OCI-LY3 (cell line): ENCODE results near the gene PHC2.

Source experiments
- H2AFZ ChIP-seq: fragments of 200-600, 300-600 bp; shearing (Covaris generic); 2 replicates; pipeline ENCODE4 v1.6.0; 2014; ENCODE audit warnings: antibody characterized with exemption, low read depth, low read length
- H3K27ac ChIP-seq: fragments of 200-600, 300-600 bp; sonication (generic); 2 replicates; pipeline ENCODE4 v1.5.1; 2014; ENCODE audit warnings: mild to moderate bottlenecking, low read length, moderate library complexity, mixed read lengths
- H3K27me3 ChIP-seq: fragments of 200-600, 300-600 bp; sonication (generic); 2 replicates; pipeline ENCODE4 v1.6.1; 2014; ENCODE audit warnings: low read depth, low read length, mixed read lengths
- H3K36me3 ChIP-seq: fragments of 200-600, 300-600 bp; sonication (generic); replicated peaks from 2 replicates; pipeline ENCODE3; 2014; ENCODE audit warnings: low read depth, low read length, mixed read lengths
- H3K4me1 ChIP-seq: fragments of 300-600, 200-600 bp; sonication (generic); 2 replicates; pipeline ENCODE4 v1.6.1; 2014; ENCODE audit warnings: low read length, mixed read lengths
- H3K4me2 ChIP-seq: fragments of 200-600, 300-600 bp; sonication (generic); 2 replicates; pipeline ENCODE4 v1.6.1; 2014; ENCODE audit warnings: low read length, mixed read lengths
- H3K4me3 ChIP-seq: fragments of 300-600, 200-600 bp; sonication (generic); 2 replicates; pipeline ENCODE4 v1.5.1; 2014; ENCODE audit warnings: antibody characterized with exemption, mild to moderate bottlenecking, low read length, moderate library complexity
- H3K79me2 ChIP-seq: fragments of 300-600, 200-600 bp; shearing (Covaris generic); 2 replicates; pipeline ENCODE4 v1.6.1; 2014; ENCODE audit warnings: mild to moderate bottlenecking, low read length, mixed read lengths
- H3K9ac ChIP-seq: fragments of 300-600, 200-600 bp; shearing (Covaris generic); 2 replicates; pipeline ENCODE4 v1.6.0; 2014; ENCODE audit warnings: mild to moderate bottlenecking, low read length, moderate library complexity
- H3K9me3 ChIP-seq: fragments of 200-600, 300-600 bp; shearing (Covaris generic); 2 replicates; pipeline ENCODE4 v1.6.1; 2014; ENCODE audit warnings: low read length, mixed read lengths; ENCODE audit not compliant: insufficient read depth
- H4K20me1 ChIP-seq: fragments of 200-600, 300-600 bp; sonication (generic); 2 replicates; pipeline ENCODE4 v1.6.1; 2016; ENCODE audit warnings: low read length, mixed read lengths; ENCODE audit not compliant: insufficient read depth
- EZH2phosphoT487 ChIP-seq: fragments of 200-600 bp; shearing (Covaris generic); IDR thresholded peaks from 2 replicates; pipeline ENCODE4 v1.6.1; 2018; ENCODE audit warnings: antibody characterized with exemption, mixed run types, low read depth
- TF ChIP-seq, protein P1 (sequence below): fragments of 200-600, 300-600 bp; sonication (generic); IDR thresholded peaks from 2 replicates; pipeline ENCODE4 v1.5.1; 2014; ENCODE audit warnings: antibody characterized with exemption, low read length, low read depth

PHC2 gene

GRCh38 chr1:33317354-33317753, 113.5 kb downstream of the PHC2 start:
- H3K4me1 ChIP-seq = no peaks in the 10 kb centered on the region
- H3K9me3 ChIP-seq = no peaks in the 10 kb centered on the region
- no peaks in the 10 kb centered on the region for H3K36me3 ChIP-seq
- H2AFZ ChIP-seq = no peak overlapping the region
- no peak overlapping the region for H3K4me3 ChIP-seq
- H4K20me1 ChIP-seq = no peaks in the 10 kb centered on the region
- no peaks in the 10 kb centered on the region for H3K79me2 ChIP-seq
- H3K9ac ChIP-seq = no peak overlapping the region
- H3K27me3 ChIP-seq = no peaks in the 10 kb centered on the region
- no peak overlapping the region for H3K4me2 ChIP-seq
- no peak for TF ChIP-seq EZH2phosphoT487
- TF ChIP-seq, protein P1, sequence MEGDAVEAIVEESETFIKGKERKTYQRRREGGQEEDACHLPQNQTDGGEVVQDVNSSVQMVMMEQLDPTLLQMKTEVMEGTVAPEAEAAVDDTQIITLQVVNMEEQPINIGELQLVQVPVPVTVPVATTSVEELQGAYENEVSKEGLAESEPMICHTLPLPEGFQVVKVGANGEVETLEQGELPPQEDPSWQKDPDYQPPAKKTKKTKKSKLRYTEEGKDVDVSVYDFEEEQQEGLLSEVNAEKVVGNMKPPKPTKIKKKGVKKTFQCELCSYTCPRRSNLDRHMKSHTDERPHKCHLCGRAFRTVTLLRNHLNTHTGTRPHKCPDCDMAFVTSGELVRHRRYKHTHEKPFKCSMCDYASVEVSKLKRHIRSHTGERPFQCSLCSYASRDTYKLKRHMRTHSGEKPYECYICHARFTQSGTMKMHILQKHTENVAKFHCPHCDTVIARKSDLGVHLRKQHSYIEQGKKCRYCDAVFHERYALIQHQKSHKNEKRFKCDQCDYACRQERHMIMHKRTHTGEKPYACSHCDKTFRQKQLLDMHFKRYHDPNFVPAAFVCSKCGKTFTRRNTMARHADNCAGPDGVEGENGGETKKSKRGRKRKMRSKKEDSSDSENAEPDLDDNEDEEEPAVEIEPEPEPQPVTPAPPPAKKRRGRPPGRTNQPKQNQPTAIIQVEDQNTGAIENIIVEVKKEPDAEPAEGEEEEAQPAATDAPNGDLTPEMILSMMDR = no peak
- no peak overlapping the region for H3K27ac ChIP-seq

GRCh38 chr1:33316601-33317000, 114.3 kb downstream of the PHC2 start:
- no peak overlapping the region for H2AFZ ChIP-seq

DNA sequence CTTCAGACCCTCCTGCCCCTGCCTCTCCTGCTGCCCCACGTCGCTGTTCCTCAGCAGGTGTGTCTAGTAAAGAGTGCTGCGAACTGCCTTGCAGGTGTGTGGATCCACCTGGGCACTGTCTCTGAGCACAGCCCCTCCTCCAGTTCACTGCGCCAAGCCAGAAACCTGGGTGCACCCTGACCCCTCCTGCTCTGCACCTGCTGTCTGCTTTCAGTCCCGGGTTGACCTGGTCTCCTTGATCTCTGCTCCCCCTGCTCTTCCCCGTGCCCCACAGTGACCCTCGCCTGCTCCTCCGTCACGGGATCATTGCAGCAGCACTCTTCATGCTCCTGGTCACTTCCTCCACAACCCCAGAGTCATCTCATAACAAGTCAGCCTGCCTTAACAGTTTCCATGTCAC, 116.5 kb downstream of the PHC2 start:
- Histone ChIP-seq H3K4me3 (no peak overlapping the region), H3K9me3 (no peaks in the 10 kb centered on the region), H3K4me2 (no peak overlapping the region)

More at GRCh38 chr1:33316601-33317000, 114.3 kb downstream of the PHC2 start:
- H3K9me3 ChIP-seq = no peaks in the 10 kb centered on the region
- H4K20me1 ChIP-seq = no peaks in the 10 kb centered on the region
- H3K4me3 ChIP-seq = no peak overlapping the region
- H3K27me3 ChIP-seq = no peaks in the 10 kb centered on the region
- TF ChIP-seq EZH2phosphoT487 = no peak
- TF ChIP-seq, protein P1 = no peak
- H3K4me2 ChIP-seq = no peak overlapping the region
- no peaks in the 10 kb centered on the region for H3K36me3 ChIP-seq
- no peaks in the 10 kb centered on the region for H3K4me1 ChIP-seq
- no peaks in the 10 kb centered on the region for H3K79me2 ChIP-seq
- no peak overlapping the region for H3K27ac ChIP-seq
- no peak overlapping the region for H3K9ac ChIP-seq

GRCh38 chr1:33312413-33312749, 118.5 kb downstream of the PHC2 start:
- no peaks in the 10 kb centered on the region for H3K27me3 ChIP-seq
- no peaks in the 10 kb centered on the region for H4K20me1 ChIP-seq
- H3K4me1 ChIP-seq = no peaks in the 10 kb centered on the region
- H3K79me2 ChIP-seq = no peaks in the 10 kb centered on the region
- H3K27ac ChIP-seq = no peak overlapping the region
- H3K9ac ChIP-seq = no peak overlapping the region
- TF ChIP-seq EZH2phosphoT487 = no peak
- TF ChIP-seq, protein P1 = no peak
- H3K9me3 ChIP-seq = no peaks in the 10 kb centered on the region
- no peak overlapping the region for H2AFZ ChIP-seq
- H3K4me3 ChIP-seq = no peak overlapping the region
- H3K36me3 ChIP-seq = no peaks in the 10 kb centered on the region
- H3K4me2 ChIP-seq = no peak overlapping the region

More for the DNA sequence above, 116.5 kb downstream of the PHC2 start:
- Histone ChIP-seq H3K9ac (no peak overlapping the region), H4K20me1 (no peaks in the 10 kb centered on the region), H3K4me1 (no peaks in the 10 kb centered on the region), H3K27ac (no peak overlapping the region), H2AFZ (no peak overlapping the region), H3K79me2 (no peaks in the 10 kb centered on the region), H3K36me3 (no peaks in the 10 kb centered on the region), H3K27me3 (no peaks in the 10 kb centered on the region)
- TF ChIP-seq, protein P1 = no peak
